Heart right ventricle (tissue), 16 donors: ENCODE data around the gene TMSB15C. TPM values are rescaled to one million over a fixed set of nuclear protein-coding genes. Genes with fewer than 3 reads are reported as not detected.
"Not testable (repeated sequence)": the region's sequence is repeated elsewhere in the genome, so short reads cannot be mapped to it uniquely, and the experiment has no call there.

ENCODE experiments used
- ATAC-seq, 8 donors: fragments of 200-7000 bp; cut with Tn5 transposase; one replicate each; pipeline ENCODE4 v1.9.1; 2020; ENCODE audit warnings: mild to moderate bottlenecking in 8 of 8, moderate library complexity in 8 of 8, moderate number of reproducible peaks in 1 of 8
- DNase-seq, 2 donors: peaks; one replicate each; pipeline ENCODE4 v3.0.0-alpha.2; 2020
- H3K27ac ChIP-seq, 10 donors: fragments of 200-600 bp; sonication (generic) in 2 of 10; one replicate each; pipeline versions ENCODE4 v1.5.0 to v1.8.0; 2020 to 2022; ENCODE audit warnings: mild to moderate bottlenecking in 3 of 10
- H3K27me3 ChIP-seq, 7 donors: fragments of 200-600 bp; one replicate each; pipeline ENCODE4 v1.8.0; 2021 to 2022; ENCODE audit warnings: mild to moderate bottlenecking in 2 of 7
- H3K36me3 ChIP-seq, 9 donors: fragments of 200-600 bp; sonication (generic) in 1 of 9; one replicate each; pipeline versions ENCODE4 v1.5.0 to v1.8.0; 2020 to 2022; ENCODE audit warnings: mild to moderate bottlenecking in 2 of 9
- H3K4me1 ChIP-seq, 9 donors: fragments of 200-600 bp; sonication (generic) in 1 of 9; one replicate each; pipeline versions ENCODE4 v1.5.0 to v1.8.0; 2020 to 2022; ENCODE audit warnings: mild to moderate bottlenecking in 4 of 9
- H3K4me3 ChIP-seq, 10 donors: fragments of 200-600 bp; sonication (generic) in 2 of 10; one replicate each; pipeline versions ENCODE4 v1.5.0 to v1.8.0; 2020 to 2022; ENCODE audit warnings: mild to moderate bottlenecking in 7 of 10, moderate library complexity in 2 of 10
- H3K9me3 ChIP-seq, 11 donors: fragments of 200-600 bp in 10 of 11; sonication (generic) in 2 of 11; one replicate each; pipeline versions ENCODE4 v1.5.0 to v1.8.0; 2013 to 2022; ENCODE audit warnings: mild to moderate bottlenecking in 2 of 11, control low read depth in 1 of 11, moderate library complexity in 1 of 11
- CTCF ChIP-seq, 9 donors: fragments of 200-600 bp; sonication (generic) in 2 of 9; IDR thresholded peaks; one replicate each; pipeline versions ENCODE4 v1.5.0 to v1.8.0; 2021 to 2022; ENCODE audit warnings: antibody characterized with exemption in 9 of 9, mild to moderate bottlenecking in 5 of 9, moderate library complexity in 1 of 9
- WGBS, 2 donors: extraction: QIAGEN DNeasy Blood & Tissue Kit; methylation state at CpG; one replicate each; pipeline ENCODE4 v1.1.7; 2013; ENCODE audit warnings: inconsistent platforms in 1 of 2; 5-methylcytosine and 5-hydroxymethylcytosine counted together
- intact Hi-C, 10 donors: fragments of 100-400 bp; cut with DNase I; formaldehyde crosslinking; loops; one replicate each; pipeline versions ENCODE4 v1.11.1 to v1.14.2; 2022
- polyA plus RNA-seq, 2 donors: library from polyadenylated mRNA; stranded (reverse); fragments of 200-250 nt; gene quantifications; one replicate each; pipeline ENCODE4 v1.2.3, GENCODE V29; 2013
- total RNA-seq, 10 donors: library from RNA; stranded (reverse); fragmentation: NEBNext Ultra II Directional in 3 of 10; extraction: Animal tissue kit (Norgen Biotek cat#: 25700) in 3 of 10; gene quantifications; one replicate each; pipeline versions ENCODE4 v1.2.1 to v1.2.4, GENCODE V29; 2021 to 2023
- donor health status: Arrhythmogenic right ventricular cardiomyopathy.
- donor health status: ischemic (EF 13 %, LVEDD 7.1; RV severe dilation, severe dysfunction).
- donor health status: healthy with polysubstance abuse.
- donor health status: DM: no; HTN: yes; CAD: no.
- donor health status: DM: no; HTN: no; CAD: no.
- donor health status: ischemic (EF 25% LVEDD 6.9; RV normal size, moderate dysfunction).
- donor health status: ischemic (EF 25% LVEDD 5.7; RV mildly dilated, moderate dysfunction).
- donor health status: healthy.
- donor health status: DM: yes; HTN: yes; CAD: no.
- donor health status: Ischemic cardiomyopathy.
- donor health status: ischemic (EF 35%, LVEDD 5.7; RV mildly dilated, moderate dysfunction).
- donor health status: nonischemic (EF 11% LVEDD 7.7; RV severe dilation, severe dysfunction).
- donor health status: DM: yes; HTN: yes; CAD: no.
- donor health status: PGD.
- donor health status: ischemic (EF 29% LVEDD 5.4; RV normal size, mild dysfunction).
- donor health status: nonischemic (EF 23%, LVEDD 6.1; RV moderate dilation, normal function).

The TMSB15C gene
- total and polyA plus RNA-seq, 12 donors = 0.09 to 0.35 (median 0.15) TPM; not detected in 3

- peaks cover 0 to 49% (median 0%) of the 10 kb centered on the region in 7 donors for H3K27me3 ChIP-seq
- TF ChIP-seq CTCF (IDR thresholded peaks at IDR 0.05) = no peak
- intact Hi-C loops = no loop called here
- H3K36me3 ChIP-seq = no peaks in the 10 kb centered on the region
- H3K4me3 ChIP-seq = no peak overlapping the region
- no peak overlapping the region for H3K27ac ChIP-seq
- H3K4me1 ChIP-seq = no peaks in the 10 kb centered on the region
- H3K9me3 ChIP-seq = no peaks in the 10 kb centered on the region
- DNase-seq (no peak), ATAC-seq (no peak)
- WGBS, 2 donors = 81 to 84% methylated on average over 7 of the region's 7 CpGs
These were observed 9.9 kb upstream of the TMSB15C start for GRCh38 chrX:104085919-104086318.

GRCh38 chrX:104085477-104085876 is 9.4 kb upstream of the TMSB15C start:
- Histone ChIP-seq H3K36me3 (no peaks in the 10 kb centered on the region), H3K4me3 (no peak overlapping the region), H3K27me3 (peaks cover 0 to 44% (median 0%) of the 10 kb centered on the region in 7 donors), H3K9me3 (no peaks in the 10 kb centered on the region), H3K27ac (no peak overlapping the region), H3K4me1 (no peaks in the 10 kb centered on the region)
- no peak for DNase-seq
- no peak for TF ChIP-seq CTCF (IDR thresholded peaks at IDR 0.05)
- no peak for ATAC-seq
- intact Hi-C loops = no loop called here
- 92% methylated on average over 7 of the region's 7 CpGs for WGBS, 2 donors

GRCh38 chrX:104084534-104085277 is 8.7 kb upstream of the TMSB15C start:
- Histone ChIP-seq H3K27ac (no peak overlapping the region), H3K9me3 (no peaks in the 10 kb centered on the region), H3K4me1 (no peaks in the 10 kb centered on the region), H3K27me3 (peaks cover 0 to 37% (median 0%) of the 10 kb centered on the region in 7 donors), H3K4me3 (no peak overlapping the region), H3K36me3 (no peaks in the 10 kb centered on the region)
- DNase-seq (no peak), ATAC-seq (no peak)
- 52 to 54% methylated on average over 5 of the region's 5 CpGs for WGBS, 2 donors
- intact Hi-C loops = no loop called here
- TF ChIP-seq CTCF (IDR thresholded peaks at IDR 0.05) = no peak

GRCh38 chrX:104084063-104084462 is 8.0 kb upstream of the TMSB15C start:
- 63 to 86% methylated on average over 4 of the region's 4 CpGs for WGBS, 2 donors
- no peaks in the 10 kb centered on the region for H3K36me3 ChIP-seq
- H3K27ac ChIP-seq = no peak overlapping the region
- no peak overlapping the region for H3K4me3 ChIP-seq
- ATAC-seq (no peak), DNase-seq (no peak)
- no peak for TF ChIP-seq CTCF (IDR thresholded peaks at IDR 0.05)
- no peaks in the 10 kb centered on the region for H3K4me1 ChIP-seq
- no peaks in the 10 kb centered on the region for H3K9me3 ChIP-seq
- H3K27me3 ChIP-seq = peaks cover 0 to 30% (median 0%) of the 10 kb centered on the region in 7 donors
- intact Hi-C loops = no loop called here

- H3K36me3 ChIP-seq, H3K4me1 ChIP-seq, intact Hi-C loops, H3K4me3 ChIP-seq, H3K9me3 ChIP-seq, H3K27ac ChIP-seq, ATAC-seq, H3K27me3 ChIP-seq, DNase-seq: not testable (repeated sequence)
- no CpG with 5 or more reads among the region's 6 CpGs for WGBS, 2 donors
These were observed 1.8 kb upstream of the TMSB15C start for GRCh38 chrX:104077854-104078253.

- H3K4me1 ChIP-seq, H3K36me3 ChIP-seq, H3K27ac ChIP-seq, H3K27me3 ChIP-seq, ATAC-seq, DNase-seq, H3K4me3 ChIP-seq, H3K9me3 ChIP-seq, intact Hi-C loops: not testable (repeated sequence)
- WGBS, 2 donors = 92 to 100% methylated on average over 2 to 9 of the region's 18 CpGs
These were observed 13.4 kb downstream of the TMSB15C start for GRCh38 chrX:104062636-104063035.

GRCh38 chrX:104054956-104055355 is 21.1 kb downstream of the TMSB15C start:
- H3K36me3 ChIP-seq, H3K27ac ChIP-seq, intact Hi-C loops, ATAC-seq, DNase-seq, H3K9me3 ChIP-seq, H3K4me3 ChIP-seq, H3K4me1 ChIP-seq, H3K27me3 ChIP-seq: not testable (repeated sequence)
- WGBS, 2 donors = no CpG with 5 or more reads among the region's 13 CpGs
